HepG2 (cell line): ENCODE measurements around the gene CACNA1G. TPM values are rescaled to one million over a fixed set of nuclear protein-coding genes. Genes with fewer than 3 reads are reported as not detected.
A peak's percentile ranks its signal among the peaks of the same experiment; 100 is the strongest.

ENCODE experiments used
- ATAC-seq: fragments of 200-7000 bp; cut with Tn5 transposase; 3 replicates; pipeline ENCODE4 v1.9.1; 2020; ENCODE audit warnings: mild to moderate bottlenecking, moderate library complexity
- BruUV-seq: library from RNA; stranded (reverse); fragments of 400-500 nt; replicated peaks from 2 replicates; lab custom pipeline; 2021; lab: Mats Ljungman, UMichigan
- CTCF ChIA-PET: fragments of 300-600 bp; formaldehyde crosslinking; extraction: SDS; loops from one replicate; lab custom pipeline; 2021; ENCODE audit warnings: low total read pairs, inconsistent platforms, low intra/inter-chr PET ratio; lab: Yijun Ruan, JAX
- POLR2A ChIA-PET: fragments of 350-600 bp; sonication (Branson Sonifier 250); formaldehyde crosslinking; loops from one replicate; lab custom pipeline; 2020; ENCODE audit warnings: antibody characterized with exemption, inconsistent platforms; lab: Yijun Ruan, JAX
- DNase-seq: peaks from one replicate; pipeline ENCODE4 v3.0.0-alpha.2; 2015; ENCODE audit warnings: low spot score
- FAIRE-seq: peaks from 3 replicates; lab custom pipeline; 2011; peaks lifted over from hg19 to GRCh38; lab: Jason Lieb, UNC
- H2AFZ ChIP-seq: one replicate; pipeline ENCODE4 v1.6.1; 2011; ENCODE audit warnings: low read length, inconsistent platforms
- H3K27ac ChIP-seq: fragments of 300-600 bp; 3 replicates; pipeline ENCODE4 v1.8.0; 2011; ENCODE audit warnings: mixed run types, mild to moderate bottlenecking, mixed read lengths, low read length, inconsistent platforms; ENCODE audit not compliant: insufficient read depth; ENCODE audit errors: extremely low read length
- H3K27me3 ChIP-seq, 2 experiments: fragments of 200-600 bp in 1 of 2; 2 replicates in 1 of 2; 3 replicates in 1 of 2; pipeline versions ENCODE4 v1.6.0 to v1.8.0; 2011; ENCODE audit warnings: low read length in 2 of 2, mild to moderate bottlenecking in 2 of 2, moderate library complexity in 2 of 2, inconsistent platforms in 1 of 2; ENCODE audit not compliant: insufficient read depth in 2 of 2, control insufficient read depth in 1 of 2
- H3K36me3 ChIP-seq, 2 experiments: fragments of 200-600 bp in 1 of 2; replicated peaks in 1 of 2; 2 replicates in 1 of 2; 3 replicates in 1 of 2; pipeline versions ENCODE4 v1.5.1 to v1.8.0; 2011; ENCODE audit warnings: low read length in 2 of 2, inconsistent platforms in 1 of 2; ENCODE audit not compliant: insufficient read depth in 2 of 2, control insufficient read depth in 1 of 2
- H3K4me1 ChIP-seq: 2 replicates; pipeline ENCODE4 v1.5.1; 2012; ENCODE audit warnings: low read length, inconsistent platforms; ENCODE audit not compliant: insufficient read depth
- H3K4me2 ChIP-seq: 2 replicates; pipeline ENCODE4 v1.6.0; 2011; ENCODE audit warnings: low read depth, low read length, inconsistent platforms
- H3K4me3 ChIP-seq, 3 experiments: fragments of 200-600 bp in 1 of 3; sonication (generic), shearing (Covaris generic) in 1 of 3; replicated peaks in 1 of 3; 2 replicates each; pipeline ENCODE4 v1.5.1; 2011 to 2016; ENCODE audit warnings: low read length in 3 of 3, inconsistent platforms in 2 of 3, low read depth in 2 of 3, mild to moderate bottlenecking in 2 of 3, control low read depth in 1 of 3, mixed read lengths in 1 of 3; ENCODE audit not compliant: insufficient read depth in 1 of 3
- H3K79me2 ChIP-seq: one replicate; pipeline ENCODE4 v1.6.1; 2011; ENCODE audit warnings: low read length, inconsistent platforms; ENCODE audit not compliant: insufficient read depth
- H3K9ac ChIP-seq: 2 replicates; pipeline ENCODE4 v1.6.0; 2011; ENCODE audit warnings: mild to moderate bottlenecking, low read depth, low read length, inconsistent platforms; ENCODE audit not compliant: insufficient read depth
- H3K9me3 ChIP-seq: 2 replicates; pipeline ENCODE4 v1.5.1; 2012; ENCODE audit warnings: mild to moderate bottlenecking, low read length
- H4K20me1 ChIP-seq: 2 replicates; pipeline ENCODE4 v1.6.0; 2011; ENCODE audit warnings: inconsistent platforms, mild to moderate bottlenecking, low read length, moderate library complexity; ENCODE audit not compliant: insufficient read depth
- CBX1 ChIP-seq: IDR thresholded peaks from one replicate; pipeline ENCODE4 v1.6.1; 2016; ENCODE audit warnings: antibody characterized with exemption, low read depth
- E2F5 ChIP-seq: sonication (generic); formaldehyde crosslinking; conservative IDR thresholded peaks from 2 replicates; pipeline ENCODE4 v1.4.0; 2020; ENCODE audit warnings: missing genetic modification reagents
- MAFF ChIP-seq: IDR thresholded peaks from 2 replicates; pipeline ENCODE4 v1.6.1; 2011; ENCODE audit warnings: low read depth, low read length, improper control_type of control experiment
- MAFK ChIP-seq, 2 experiments: IDR thresholded peaks in 1 of 2; conservative IDR thresholded peaks in 1 of 2; 2 replicates each; pipeline ENCODE4 v1.6.1; 2011; ENCODE audit warnings: improper control_type of control experiment in 2 of 2, low read length in 2 of 2
- MXD3 ChIP-seq: IDR thresholded peaks from 2 replicates; pipeline ENCODE4 v1.6.1; 2016; ENCODE audit warnings: mild to moderate bottlenecking, missing biosample characterization, missing genetic modification reagents
- SALL1 ChIP-seq: sonication (generic); formaldehyde crosslinking; IDR thresholded peaks from 2 replicates; pipeline ENCODE4 v1.8.0; 2022; ENCODE audit warnings: mild to moderate bottlenecking, missing genetic modification reagents
- SYNCRIP ChIP-seq: fragments of 200-400 bp; formaldehyde crosslinking; IDR thresholded peaks from 2 replicates; pipeline ENCODE4 v1.6.1; 2018; ENCODE audit warnings: mild to moderate bottlenecking, low read depth, low read length; ENCODE audit not compliant: insufficient read depth
- TRIM22 ChIP-seq: fragments of 450-650 bp; IDR thresholded peaks from 2 replicates; pipeline ENCODE4 v1.6.1; 2017
- ZGPAT ChIP-seq: IDR thresholded peaks from 2 replicates; pipeline ENCODE4 v1.6.1; 2016; ENCODE audit warnings: mild to moderate bottlenecking
- ZNF205 ChIP-seq: IDR thresholded peaks from 2 replicates; pipeline ENCODE4 v1.6.1; 2018; ENCODE audit warnings: missing biosample characterization, missing genetic modification reagents
- ZNF512B ChIP-seq: sonication (generic); formaldehyde crosslinking; IDR thresholded peaks from 2 replicates; pipeline ENCODE4 v1.5.1; 2020; ENCODE audit warnings: missing genetic modification reagents, mild to moderate bottlenecking, borderline replicate concordance
- WGBS: methylation state at CpG from one replicate; pipeline ENCODE4 v1.1.6; 2017; ENCODE audit warnings: low lambda C conversion rate; 5-methylcytosine and 5-hydroxymethylcytosine counted together
- in situ Hi-C: cut with HindIII; loops from 2 replicates; pipeline ENCODE4 v1.10.0; 2017; ENCODE audit warnings: low pct_unique_long_range_greater_than_20kb; ENCODE audit not compliant: extremely low pct_ligation_motif_present
- intact Hi-C: fragments of 100-400 bp; cut with micrococcal nuclease; formaldehyde crosslinking; loops from one replicate; pipeline ENCODE4 v1.10.0; 2022; ENCODE audit not compliant: unreplicated experiment
- polyA plus RNA-seq, 8 experiments: library from polyadenylated mRNA; depleted of rRNA in 3 of 8; stranded (reverse) in 7 of 8; unstranded in 1 of 8; fragments of >200 nt; fragmentation: Illumina TruSeq in 4 of 8; extraction: Trizol in 4 of 8; gene quantifications; 2 replicates each; pipeline versions ENCODE4 v1.2.1 to v1.2.3, GENCODE V29; 2011 to 2016; ENCODE audit warnings: low read depth in 4 of 8, missing spikeins in 1 of 8, mixed read lengths in 1 of 8; ENCODE audit not compliant: insufficient read depth in 1 of 8
- total RNA-seq, 5 experiments: library from RNA; depleted of rRNA; stranded (reverse); fragments of >200 nt; fragmentation: Illumina TruSeq; extraction: Trizol; gene quantifications; 2 replicates each; pipeline ENCODE4 v1.2.3, GENCODE V29; 2016; ENCODE audit warnings: low read depth in 1 of 5

Gene CACNA1G
- total and polyA plus RNA-seq, 2 of the 13 experiments (the other 11 are each of a cell fraction or from before 2014, with no cell fraction given): 0.02 TPM; not detected in 1

- intact Hi-C loops (no loop called here), in situ Hi-C loops (no loop called here)
- no peaks in the 10 kb centered on the region for H3K27me3 ChIP-seq
- H3K36me3 ChIP-seq: no peaks in the 10 kb centered on the region
- no peak overlapping the region for H3K4me2 ChIP-seq
- BruUV-seq: no TSS peak
- CTCF ChIA-PET: no interaction called here
- H3K9me3 ChIP-seq: peaks cover 9% of the 10 kb centered on the region
- no peaks in the 10 kb centered on the region for H4K20me1 ChIP-seq
- no peaks in the 10 kb centered on the region for H3K79me2 ChIP-seq
- no peak overlapping the region for H3K9ac ChIP-seq
- no peak overlapping the region for H3K27ac ChIP-seq
- peaks cover 13% of the 10 kb centered on the region for H3K4me1 ChIP-seq
- DNase-seq: no peak
- POLR2A ChIA-PET: interaction anchor here (1.1 to 1.5 kb wide), 3 partner anchors 9 to 35 kb away, joined by 4 read pairs; no protein-coding TSS in a partner anchor
- no peak overlapping the region for H2AFZ ChIP-seq
- WGBS: 100% methylated on average over 2 of the region's 2 CpGs
- FAIRE-seq: no peak
- no peak overlapping the region for H3K4me3 ChIP-seq
- TF ChIP-seq MAFK (conservative IDR thresholded peaks at IDR 0.05 in 1 of 2, IDR thresholded peaks at IDR 0.05 in 1 of 2; ENCODE audit: low read length in 2 of 2): peak in 1 of 2 experiments; percentile 54; a peak in 2 of 4 replicates
- peak; percentile 54; the same call in 1 of the 2 replicates for TF ChIP-seq MAFF
- TF ChIP-seq MXD3 (CRISPR knock-in tag): no peak
- no peak for ATAC-seq
Measured at GRCh38 chr17:50651661-50652060, 91.1 kb downstream of the CACNA1G start.

GRCh38 chr17:50653738-50654137, 93.2 kb downstream of the CACNA1G start:
- ChIA-PET CTCF (no interaction called here), POLR2A (interaction anchor here (0.7 to 1.7 kb wide), 6 partner anchors 8 to 39 kb away, joined by 3 to 11 read pairs (median 4); no protein-coding TSS in a partner anchor)
- Histone ChIP-seq H3K4me1 (peaks cover 19% of the 10 kb centered on the region), H2AFZ (no peak overlapping the region), H3K9me3 (peaks cover 9% of the 10 kb centered on the region), H3K36me3 (no peaks in the 10 kb centered on the region), H3K9ac (no peak overlapping the region), H3K4me3 (no peak overlapping the region), H3K27me3 (no peaks in the 10 kb centered on the region), H3K79me2 (no peaks in the 10 kb centered on the region), H3K27ac (no peak overlapping the region), H3K4me2 (no peak overlapping the region), H4K20me1 (no peaks in the 10 kb centered on the region)
- in situ Hi-C loops (no loop called here), intact Hi-C loops (no loop called here)
- 93% methylated on average over 3 of the region's 3 CpGs for WGBS
- FAIRE-seq (no peak), ATAC-seq (no peak), DNase-seq (no peak)
- BruUV-seq: no TSS peak
- TF ChIP-seq ZGPAT (CRISPR knock-in tag) (no peak), ZNF512B (CRISPR knock-in tag) (no peak), CBX1 (no peak), SALL1 (CRISPR knock-in tag) (no peak), ZNF205 (CRISPR knock-in tag) (no peak), SYNCRIP (no peak), TRIM22 (no peak), E2F5 (no peak)
